Panc1 (cell line): ENCODE measurements around the gene ALX4.

ENCODE experiments used
- REST ChIP-seq, 2 experiments: IDR thresholded peaks; 2 replicates each; pipeline ENCODE4 v1.6.1; 2011 to 2012; ENCODE audit warnings: low read depth in 2 of 2, control low read depth in 1 of 2, low read length in 1 of 2, mild to moderate bottlenecking in 1 of 2, moderate library complexity in 1 of 2; ENCODE audit not compliant: insufficient read depth in 1 of 2
- TF ChIP-seq, protein P1 (sequence below): fragments of 450-650 bp; IDR thresholded peaks from 2 replicates; pipeline ENCODE4 v1.5.1; 2017; ENCODE audit warnings: mild to moderate bottlenecking

- TF ChIP-seq, protein P1, sequence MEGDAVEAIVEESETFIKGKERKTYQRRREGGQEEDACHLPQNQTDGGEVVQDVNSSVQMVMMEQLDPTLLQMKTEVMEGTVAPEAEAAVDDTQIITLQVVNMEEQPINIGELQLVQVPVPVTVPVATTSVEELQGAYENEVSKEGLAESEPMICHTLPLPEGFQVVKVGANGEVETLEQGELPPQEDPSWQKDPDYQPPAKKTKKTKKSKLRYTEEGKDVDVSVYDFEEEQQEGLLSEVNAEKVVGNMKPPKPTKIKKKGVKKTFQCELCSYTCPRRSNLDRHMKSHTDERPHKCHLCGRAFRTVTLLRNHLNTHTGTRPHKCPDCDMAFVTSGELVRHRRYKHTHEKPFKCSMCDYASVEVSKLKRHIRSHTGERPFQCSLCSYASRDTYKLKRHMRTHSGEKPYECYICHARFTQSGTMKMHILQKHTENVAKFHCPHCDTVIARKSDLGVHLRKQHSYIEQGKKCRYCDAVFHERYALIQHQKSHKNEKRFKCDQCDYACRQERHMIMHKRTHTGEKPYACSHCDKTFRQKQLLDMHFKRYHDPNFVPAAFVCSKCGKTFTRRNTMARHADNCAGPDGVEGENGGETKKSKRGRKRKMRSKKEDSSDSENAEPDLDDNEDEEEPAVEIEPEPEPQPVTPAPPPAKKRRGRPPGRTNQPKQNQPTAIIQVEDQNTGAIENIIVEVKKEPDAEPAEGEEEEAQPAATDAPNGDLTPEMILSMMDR = no peak
- no peak for TF ChIP-seq REST (IDR thresholded peaks at IDR 0.05; ENCODE audit: insufficient read depth in 1 of 2, low read depth in 2 of 2, low read length in 1 of 2)
Measured at GRCh38 chr11:44325698-44326097, 15.8 kb upstream of the ALX4 start.
